Endothelial cell of umbilical vein (primary cell): ENCODE data around the gene CD151. TPM values are rescaled to one million over a fixed set of nuclear protein-coding genes. Genes with fewer than 3 reads are reported as not detected.

Source experiments
- BruUV-seq: library from RNA; stranded (reverse); fragments of 400-500 nt; replicated peaks from 2 replicates; lab custom pipeline; 2021; lab: Mats Ljungman, UMichigan
- CTCF ChIA-PET: fragments of 300-600, 350-600 bp; sonication (Branson Sonifier 250); formaldehyde crosslinking; loops from one replicate; lab custom pipeline; 2021; ENCODE audit warnings: antibody characterized with exemption, inconsistent platforms; lab: Charles Lee
- POLR2A ChIA-PET: fragments of 300-600, 350-600 bp; sonication (Branson Sonifier 250); formaldehyde crosslinking; loops from one replicate; lab custom pipeline; 2021; ENCODE audit warnings: antibody characterized with exemption, inconsistent platforms; lab: Charles Lee
- DNase-seq: peaks from one replicate; pipeline ENCODE4 v3.0.0-alpha.2; 2011; ENCODE audit warnings: low read depth, low spot score
- FAIRE-seq: peaks from 2 replicates; lab custom pipeline; 2011; peaks lifted over from hg19 to GRCh38; lab: Jason Lieb, UNC
- H2AFZ ChIP-seq: 2 replicates; pipeline ENCODE4 v1.6.0; 2012; ENCODE audit warnings: low read depth, low read length, control low read depth, inconsistent platforms
- H3K27ac ChIP-seq: 2 replicates; pipeline ENCODE4 v1.5.1; 2011; ENCODE audit warnings: low read depth, mild to moderate bottlenecking, control low read depth, low read length, moderate library complexity; ENCODE audit not compliant: insufficient read depth
- H3K27me3 ChIP-seq, 2 experiments: 2 replicates each; pipeline versions ENCODE4 v1.6.0 to v1.6.1; 2011; ENCODE audit warnings: low read length in 2 of 2, mixed read lengths in 1 of 2; ENCODE audit not compliant: control insufficient read depth in 2 of 2, insufficient read depth in 2 of 2
- H3K36me3 ChIP-seq, 2 experiments: 2 replicates in 1 of 2; 3 replicates in 1 of 2; pipeline ENCODE4 v1.5.1; 2011; ENCODE audit warnings: low read length in 2 of 2, mild to moderate bottlenecking in 1 of 2, moderate library complexity in 1 of 2; ENCODE audit not compliant: control insufficient read depth in 2 of 2, insufficient read depth in 2 of 2; ENCODE audit errors: extremely low read depth in 1 of 2
- H3K4me1 ChIP-seq: 3 replicates; pipeline ENCODE4 v1.5.1; 2011; ENCODE audit warnings: mild to moderate bottlenecking, low read length; ENCODE audit not compliant: control insufficient read depth, insufficient read depth; ENCODE audit errors: extremely low read depth
- H3K4me2 ChIP-seq: 2 replicates; pipeline ENCODE4 v1.6.1; 2011; ENCODE audit warnings: low read length, control low read depth, mixed read lengths; ENCODE audit not compliant: insufficient read depth
- H3K4me3 ChIP-seq, 3 experiments: fragments of 200-600 bp in 1 of 3; sonication (generic), shearing (Covaris generic) in 1 of 3; replicated peaks in 1 of 3; 2 replicates each; pipeline ENCODE4 v1.5.1; 2011 to 2016; ENCODE audit warnings: control low read depth in 3 of 3, low read length in 3 of 3, mild to moderate bottlenecking in 2 of 3, inconsistent platforms in 1 of 3, low read depth in 1 of 3, moderate library complexity in 1 of 3; ENCODE audit not compliant: insufficient read depth in 1 of 3
- H3K79me2 ChIP-seq: 2 replicates; pipeline ENCODE4 v1.6.0; 2012; ENCODE audit warnings: low read length, inconsistent platforms; ENCODE audit not compliant: control insufficient read depth, insufficient read depth
- H3K9ac ChIP-seq: replicated peaks from 2 replicates; pipeline ENCODE3; 2011; ENCODE audit warnings: low read length, control low read depth; ENCODE audit not compliant: insufficient read depth; ENCODE audit errors: extremely low read depth
- H3K9me1 ChIP-seq: replicated peaks from 3 replicates; pipeline ENCODE4 v1.6.0; 2011; ENCODE audit warnings: mild to moderate bottlenecking, low read length; ENCODE audit not compliant: control insufficient read depth, insufficient read depth; ENCODE audit errors: extremely low read depth
- H3K9me3 ChIP-seq: replicated peaks from 2 replicates; pipeline ENCODE4 v1.5.1; 2012; ENCODE audit warnings: low read length, inconsistent platforms; ENCODE audit not compliant: control insufficient read depth, insufficient read depth
- H4K20me1 ChIP-seq: replicated peaks from 2 replicates; pipeline ENCODE3; 2011; ENCODE audit warnings: mild to moderate bottlenecking, low read length; ENCODE audit not compliant: control insufficient read depth, insufficient read depth; ENCODE audit errors: extremely low read depth
- EZH2 ChIP-seq: IDR thresholded peaks from 2 replicates; pipeline ENCODE4 v1.6.1; 2012; ENCODE audit warnings: borderline replicate concordance, low read depth, mild to moderate bottlenecking, moderate library complexity, low read length, inconsistent platforms; ENCODE audit not compliant: severe bottlenecking
- FOS ChIP-seq: IDR thresholded peaks from 2 replicates; pipeline ENCODE4 v1.6.1; 2011; ENCODE audit warnings: mild to moderate bottlenecking, low read length, moderate library complexity, borderline replicate concordance; ENCODE audit not compliant: insufficient read depth
- POLR2A ChIP-seq: IDR thresholded peaks from 2 replicates; pipeline ENCODE4 v1.6.1; 2012; ENCODE audit warnings: low read depth, mild to moderate bottlenecking, control low read depth, low read length
- POLR2AphosphoS5 ChIP-seq: IDR thresholded peaks from 2 replicates; pipeline ENCODE4 v1.6.1; 2012; ENCODE audit warnings: low read depth, mild to moderate bottlenecking, control low read depth, low read length, moderate library complexity; ENCODE audit not compliant: insufficient read depth
- dilution Hi-C: fragments of 300-500 bp; cut with MboI; formaldehyde crosslinking; loops from one replicate; pipeline ENCODE4 v1.15.0; 2019; ENCODE audit warnings: low sequenced_read_pairs; ENCODE audit not compliant: extremely low pct_ligation_motif_present
- intact Hi-C: fragments of 100-400 bp; cut with micrococcal nuclease; formaldehyde crosslinking; loops from one replicate; pipeline ENCODE4 v1.10.0; 2022
- polyA plus RNA-seq, 4 experiments: library from polyadenylated mRNA; depleted of rRNA in 3 of 4; stranded (reverse) in 3 of 4; unstranded in 1 of 4; fragments of >200 nt; gene quantifications; 2 replicates each; pipeline versions ENCODE4 v1.2.1 to v1.2.3, GENCODE V29; 2011 to 2012; ENCODE audit warnings: missing spikeins in 1 of 4
- total RNA-seq: library from RNA; stranded (reverse); gene quantifications from 2 replicates; pipeline ENCODE4 v1.2.3, GENCODE V29; 2021

The CD151 gene
- total and polyA plus RNA-seq, 2 donors (not counting 3 experiments of a cell fraction or from before 2014, with no cell fraction given) = 515 to 1,090 TPM

GRCh38 chr11:819943-820649, 12.7 kb upstream of the CD151 start:
- intact Hi-C loops (loop anchor here (1.0 to 2.0 kb wide), 3 partner anchors 9 to 15 kb away; partner anchors contain the start of gene RPLP2), dilution Hi-C loops (no loop called here)
- H3K79me2 ChIP-seq = peaks cover 19% of the 10 kb centered on the region
- H3K9ac ChIP-seq = peak overlapping the region; percentile 94
- H3K4me3 ChIP-seq = peak overlapping the region; percentile 52 to 79 (median 77)
- no peak overlapping the region for H2AFZ ChIP-seq
- DNase-seq = peak; percentile 69
- H3K36me3 ChIP-seq = peaks cover 3 to 17% of the 10 kb centered on the region in 2 experiments
- H4K20me1 ChIP-seq = no peaks in the 10 kb centered on the region
- BruUV-seq = no TSS peak
- peak; percentile 85 for FAIRE-seq
- TF ChIP-seq EZH2 = no peak
- TF ChIP-seq POLR2AphosphoS5 = peak; percentile 34
- peak; percentile 54 for TF ChIP-seq POLR2A
- peak overlapping the region; percentile 89 for H3K27ac ChIP-seq
- no peaks in the 10 kb centered on the region for H3K27me3 ChIP-seq
- CTCF ChIA-PET = interaction anchor here (1.1 to 2.7 kb wide), 3 partner anchors 9 to 14 kb away, joined by 3 to 11 read pairs (median 7); partner anchors contain the start of gene RPLP2
- peaks cover 20% of the 10 kb centered on the region for H3K4me1 ChIP-seq
- POLR2A ChIA-PET = interaction anchor here (0.6 to 3.3 kb wide), 7 partner anchors 9 to 30 kb away, joined by 3 to 23 read pairs (median 9); partner anchors contain the start of genes CEND1, RPLP2 and TSPAN4
- H3K9me1 ChIP-seq = no peaks in the 10 kb centered on the region
- H3K9me3 ChIP-seq = no peaks in the 10 kb centered on the region
- H3K4me2 ChIP-seq = peak overlapping the region; percentile 63

- intact Hi-C loops = no loop called here
- H3K9ac ChIP-seq = peak overlapping the region; percentile 94
- TF ChIP-seq EZH2 = no peak
- TF ChIP-seq FOS = peak; percentile 20
- TF ChIP-seq POLR2A = peak; percentile 7
- H3K27me3 ChIP-seq = no peaks in the 10 kb centered on the region
- H3K9me3 ChIP-seq = no peaks in the 10 kb centered on the region
- peaks cover 20% of the 10 kb centered on the region for H3K4me1 ChIP-seq
- peak; percentile 38 for DNase-seq
- peak overlapping the region in 2 of 3 experiments; percentile 52 to 79 for H3K4me3 ChIP-seq
- ChIA-PET CTCF (no interaction called here), POLR2A (interaction anchor here (0.6 to 3.3 kb wide), 4 partner anchors 8 to 24 kb away, joined by 3 to 23 read pairs (median 9); partner anchors contain the start of gene RPLP2)
- peaks cover 19% of the 10 kb centered on the region for H3K79me2 ChIP-seq
- TSS peak; percentile 9 for BruUV-seq
- peak; percentile 58 for FAIRE-seq
- H3K9me1 ChIP-seq = no peaks in the 10 kb centered on the region
- dilution Hi-C loops = no loop called here
- peaks cover 4 to 17% of the 10 kb centered on the region in 2 experiments for H3K36me3 ChIP-seq
- peak overlapping the region; percentile 63 for H3K4me2 ChIP-seq
- H2AFZ ChIP-seq = no peak overlapping the region
- no peaks in the 10 kb centered on the region for H4K20me1 ChIP-seq
- peak overlapping the region; percentile 89 for H3K27ac ChIP-seq
Measured at GRCh38 chr11:820655-821511, 11.9 kb upstream of the CD151 start.
